Endometrium (tissue), 2 donors: ENCODE measurements around the gene RPL19.
"Not testable (repeated sequence)": the region's sequence is repeated elsewhere in the genome, so short reads cannot be mapped to it uniquely, and the experiment has no call there.

Experiments used
- FAIRE-seq: peaks from 2 replicates; lab custom pipeline; 2012; peaks lifted over from hg19 to GRCh38; lab: Jason Lieb, UNC
- donor health status: control.
- donor health status: control.

RPL19 gene

DNA sequence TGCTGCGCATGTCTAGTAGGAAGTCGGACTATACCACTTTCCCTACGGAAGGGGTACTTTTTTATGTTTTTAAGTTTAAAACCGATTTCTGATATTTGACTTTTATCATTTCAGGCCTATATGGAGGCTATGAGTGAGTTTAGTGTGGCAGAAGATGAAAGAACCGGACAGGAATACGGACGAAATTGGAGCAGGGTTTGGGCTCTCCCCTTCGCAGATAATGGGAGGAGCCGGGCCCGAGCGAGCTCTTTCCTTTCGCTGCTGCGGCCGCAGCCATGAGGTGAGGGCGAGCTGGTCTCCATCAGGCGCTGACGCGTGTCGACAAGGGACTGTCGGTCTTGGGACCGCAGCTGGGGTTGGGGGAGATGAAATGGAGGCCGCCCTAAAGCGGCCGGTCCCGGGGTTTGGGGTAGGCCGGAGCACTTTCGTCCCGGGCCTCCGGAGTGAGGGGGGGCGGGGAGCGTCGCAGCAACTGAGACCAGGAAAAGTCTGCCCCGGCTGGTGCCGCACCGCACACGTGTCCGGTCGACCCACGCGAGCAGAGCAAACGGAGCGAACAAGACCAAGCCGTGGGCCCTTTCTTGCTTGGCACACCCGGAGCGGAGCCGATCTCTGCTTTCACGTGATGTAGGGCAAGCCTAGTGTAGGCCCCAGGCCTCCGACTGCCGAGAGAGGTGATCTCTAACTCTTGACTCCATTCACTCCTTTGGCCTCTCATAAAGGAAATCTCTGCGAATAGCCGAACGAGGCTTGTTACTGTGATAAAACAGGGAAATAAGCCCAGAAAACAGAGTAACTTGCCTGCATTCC lies at the start of gene RPL19:
TSS of gene RPL19 (plus strand) at position 214 of the 810 bp plus-strand sequence. CDS start at position 276, 62 bp downstream.
- no peak for FAIRE-seq

DNA sequence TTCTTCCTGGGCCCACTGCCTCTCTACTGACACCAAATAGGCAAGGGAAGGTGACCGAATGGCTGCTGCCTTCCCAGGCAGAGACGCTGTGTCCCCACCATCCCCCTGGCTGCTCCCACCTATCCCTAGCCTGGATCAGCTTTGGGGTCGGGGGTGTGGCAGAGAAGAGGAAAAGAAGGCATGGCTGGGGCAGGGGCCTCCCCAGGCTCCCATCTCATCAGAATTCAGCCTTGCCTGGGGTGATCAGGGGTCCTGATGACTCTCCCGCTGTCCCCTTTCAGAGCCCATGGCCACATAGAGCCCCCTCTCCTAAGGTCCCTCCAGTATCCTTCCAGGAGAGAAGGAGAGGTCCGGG lies 49.3 kb upstream of the RPL19 start:
- FAIRE-seq: no peak

DNA sequence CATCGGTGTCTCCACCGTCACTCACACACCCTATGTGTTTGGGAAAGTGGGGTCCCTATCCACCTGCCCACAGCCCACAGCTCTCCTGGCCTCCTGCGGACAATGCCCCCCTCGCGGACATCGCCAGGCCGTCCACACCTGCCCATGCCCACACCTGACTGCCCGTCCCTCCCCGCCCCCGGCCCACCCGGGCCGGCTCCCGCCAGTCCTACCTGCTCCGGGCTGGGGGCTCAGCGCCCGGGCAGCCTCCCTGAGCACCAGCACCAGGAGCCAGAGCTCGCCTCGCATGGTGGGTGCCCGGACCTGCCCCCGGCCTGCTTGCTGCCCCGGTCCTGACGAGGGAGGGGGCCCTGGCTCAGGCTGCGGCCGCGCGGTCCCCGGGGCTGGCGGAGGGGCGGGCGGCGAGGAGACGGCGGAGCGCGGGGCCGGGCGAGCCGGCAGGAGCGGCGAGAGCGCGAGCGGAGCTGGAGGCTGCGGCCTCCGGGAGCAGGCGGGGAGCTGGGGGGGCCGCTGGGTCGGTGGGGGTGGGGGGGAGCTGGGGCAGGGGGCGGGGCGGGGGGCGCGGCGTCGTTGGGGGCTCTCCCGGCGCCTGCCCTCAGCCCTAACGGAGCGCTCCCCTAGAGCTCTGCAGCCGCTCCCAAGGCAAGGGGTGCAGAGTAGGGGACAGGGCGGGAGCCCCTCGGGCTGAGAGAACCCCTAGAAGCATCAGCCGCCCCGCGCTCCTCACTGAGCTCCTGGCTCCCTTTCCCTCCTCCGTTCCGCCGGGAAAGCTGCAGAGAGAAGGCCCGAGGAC lies 48.7 kb upstream of the RPL19 start, which contains the start of gene PLXDC1:
TSS of gene PLXDC1 (minus strand) at position 488 of the 793 bp plus-strand sequence. CDS start at position 288, 200 bp downstream.
- FAIRE-seq: no peak

DNA sequence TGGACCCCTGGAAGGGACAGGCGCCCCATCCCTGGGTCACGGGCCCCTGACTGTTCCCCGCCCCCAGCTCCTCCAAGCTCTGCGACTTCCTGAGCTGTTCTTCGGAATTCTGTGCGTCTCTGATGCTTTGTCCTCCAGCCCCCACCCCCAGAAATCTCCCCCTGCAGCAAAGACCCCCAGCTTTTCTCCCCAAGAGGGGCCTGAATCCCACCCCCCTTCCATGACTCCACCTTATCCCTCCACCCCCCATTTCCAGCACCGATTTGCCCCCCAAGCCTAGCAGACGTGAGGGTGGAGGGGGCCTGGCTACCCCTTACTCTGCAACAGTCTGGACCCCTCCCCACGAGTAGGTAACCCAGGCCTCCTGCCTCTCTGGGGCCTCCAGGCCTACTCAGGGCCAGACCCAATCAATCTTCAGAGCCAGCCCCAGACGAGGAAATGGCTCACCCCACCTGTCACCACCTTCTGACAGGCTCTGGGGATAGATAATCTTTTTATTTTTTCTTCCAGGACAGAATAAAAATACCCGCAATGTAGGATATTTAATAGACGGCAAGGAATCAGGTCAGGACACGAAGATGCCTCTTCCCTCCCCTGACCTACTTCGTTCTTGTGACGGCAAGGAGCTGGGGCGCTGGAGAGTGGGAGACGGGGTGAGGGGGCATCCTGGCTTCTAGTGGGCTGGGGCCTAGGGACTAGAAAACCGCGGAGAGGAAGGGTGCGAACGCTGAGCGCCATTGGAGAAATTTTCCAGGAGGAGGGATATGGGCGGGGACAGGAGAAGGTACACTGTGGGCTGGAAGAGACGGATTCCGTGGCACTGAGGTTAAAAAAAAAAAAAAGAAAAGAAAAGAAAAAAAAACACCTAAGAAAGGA lies 47.9 kb upstream of the RPL19 start:
- no peak for FAIRE-seq

DNA sequence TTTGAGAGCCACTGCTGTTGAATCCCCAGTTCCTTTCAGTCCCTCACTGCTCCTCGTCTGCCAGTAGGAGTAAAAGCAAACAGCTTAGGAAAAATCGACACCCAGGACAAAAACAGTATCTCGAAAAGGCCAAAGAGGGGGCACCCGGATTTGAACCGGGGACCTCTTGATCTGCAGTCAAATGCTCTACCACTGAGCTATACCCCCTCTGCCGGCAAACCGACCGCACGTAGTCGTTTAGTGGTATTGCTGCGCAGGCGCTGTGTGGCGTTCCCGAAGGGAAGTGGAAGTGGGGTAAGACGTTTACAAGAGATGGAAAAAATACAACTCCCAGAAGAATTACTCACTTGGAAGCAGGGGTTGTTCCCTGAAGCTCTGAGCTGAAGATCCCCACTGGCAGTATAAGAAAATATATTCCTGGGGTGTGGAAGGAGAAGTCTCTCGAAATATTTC lies 46.5 kb upstream of the RPL19 start:
- FAIRE-seq: no peak

DNA sequence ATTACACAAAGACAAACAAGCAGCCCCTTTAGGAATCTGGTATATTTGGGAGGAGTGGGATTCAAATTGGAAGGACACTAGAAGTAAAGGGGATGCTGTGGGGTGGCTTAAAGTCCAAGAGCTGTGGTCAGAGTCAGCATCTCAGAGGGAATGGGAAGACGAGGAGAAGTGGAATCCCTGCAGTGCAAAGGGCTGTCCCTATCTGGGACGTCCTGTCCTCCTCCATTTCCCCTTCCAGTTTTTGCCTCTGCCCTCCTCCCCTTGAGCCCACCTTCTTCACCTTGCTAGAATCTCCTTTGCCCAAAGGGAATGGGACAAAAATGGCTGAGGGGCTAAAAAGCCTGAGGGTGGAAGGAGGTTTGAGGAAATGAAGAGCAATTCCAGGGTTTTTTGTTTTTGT lies 44.4 kb upstream of the RPL19 start:
- no peak for FAIRE-seq

DNA sequence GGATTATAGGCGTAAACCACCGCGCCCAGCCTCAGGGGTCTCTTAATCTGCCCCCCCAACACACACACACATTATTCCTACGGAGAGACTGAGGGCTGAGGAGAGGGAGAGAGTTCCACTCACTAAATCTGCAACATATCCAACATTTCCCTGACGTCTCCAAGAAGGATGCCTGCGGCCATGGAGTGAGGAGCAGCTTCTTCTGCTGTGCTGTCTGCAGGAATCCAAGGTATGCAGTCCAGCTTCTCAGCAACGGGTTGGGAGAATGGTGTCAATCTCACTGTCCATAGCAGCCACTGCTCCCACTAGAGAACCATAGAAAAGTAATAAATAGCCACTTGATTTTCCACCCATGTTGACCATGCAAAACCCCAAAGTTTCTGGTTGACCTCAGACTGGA lies 43.6 kb upstream of the RPL19 start:
- FAIRE-seq: no peak

DNA sequence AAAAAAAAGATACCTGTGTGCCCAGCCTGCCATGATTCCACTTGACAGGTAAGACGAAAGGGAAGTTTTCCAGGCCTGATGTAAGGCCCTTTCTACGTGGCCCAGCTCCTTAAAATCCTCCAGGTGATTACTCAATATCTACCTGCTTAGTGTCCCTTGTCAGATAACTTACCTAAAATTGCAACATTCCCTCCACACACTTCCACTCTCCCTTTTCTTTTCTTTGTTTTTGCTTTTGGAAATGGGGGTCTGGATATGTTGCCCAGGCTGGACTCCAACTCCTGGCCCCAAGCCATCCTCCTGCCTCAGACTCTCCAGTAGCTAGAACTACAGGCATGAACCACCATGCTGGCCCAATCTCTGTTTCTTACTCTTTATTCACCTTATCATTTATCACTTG lies 41.5 kb upstream of the RPL19 start:
- no peak for FAIRE-seq

DNA sequence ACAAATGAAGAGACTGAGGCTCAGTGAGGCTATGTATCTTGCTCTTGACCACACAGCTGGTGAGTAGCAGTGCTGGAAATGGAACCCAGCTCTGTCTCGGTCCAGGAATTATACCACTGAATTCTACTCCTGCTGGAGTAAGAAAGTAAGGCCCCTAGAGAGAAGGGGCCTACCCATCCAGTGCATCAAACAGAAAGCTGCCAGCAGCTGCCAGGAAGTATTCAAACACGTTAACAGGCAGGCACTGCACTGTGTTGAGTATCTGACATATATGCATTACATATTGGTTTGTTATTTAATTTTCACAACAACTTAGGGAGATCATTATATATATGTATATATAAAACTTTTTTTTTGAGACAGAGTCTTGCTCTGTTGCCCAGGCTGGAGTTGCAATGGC lies 38.1 kb upstream of the RPL19 start:
- FAIRE-seq: no peak

DNA sequence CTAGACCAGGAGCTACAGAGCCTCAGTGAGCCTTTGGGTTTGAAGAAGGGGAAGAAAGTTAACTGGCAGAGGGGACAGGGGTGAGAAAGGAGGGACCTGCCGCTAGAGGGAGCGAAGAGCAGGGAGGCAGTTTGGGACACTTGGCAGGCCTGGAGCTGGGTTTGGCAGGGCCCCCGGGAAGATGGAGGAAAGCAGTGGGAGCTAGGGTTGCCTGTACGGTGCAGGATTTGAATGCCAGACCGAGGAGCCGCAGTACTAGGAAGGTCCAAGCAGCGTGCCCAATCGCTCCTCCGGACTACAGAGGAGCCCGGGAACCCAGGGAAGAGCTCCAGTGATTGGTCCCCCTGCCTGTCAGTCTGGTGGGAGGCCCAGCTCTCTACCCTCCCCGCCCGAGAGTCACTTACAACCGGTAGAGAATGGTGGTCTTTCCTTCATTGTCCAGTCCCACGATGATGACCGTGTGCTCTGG lies 35.4 kb upstream of the RPL19 start:
- no peak for FAIRE-seq

DNA sequence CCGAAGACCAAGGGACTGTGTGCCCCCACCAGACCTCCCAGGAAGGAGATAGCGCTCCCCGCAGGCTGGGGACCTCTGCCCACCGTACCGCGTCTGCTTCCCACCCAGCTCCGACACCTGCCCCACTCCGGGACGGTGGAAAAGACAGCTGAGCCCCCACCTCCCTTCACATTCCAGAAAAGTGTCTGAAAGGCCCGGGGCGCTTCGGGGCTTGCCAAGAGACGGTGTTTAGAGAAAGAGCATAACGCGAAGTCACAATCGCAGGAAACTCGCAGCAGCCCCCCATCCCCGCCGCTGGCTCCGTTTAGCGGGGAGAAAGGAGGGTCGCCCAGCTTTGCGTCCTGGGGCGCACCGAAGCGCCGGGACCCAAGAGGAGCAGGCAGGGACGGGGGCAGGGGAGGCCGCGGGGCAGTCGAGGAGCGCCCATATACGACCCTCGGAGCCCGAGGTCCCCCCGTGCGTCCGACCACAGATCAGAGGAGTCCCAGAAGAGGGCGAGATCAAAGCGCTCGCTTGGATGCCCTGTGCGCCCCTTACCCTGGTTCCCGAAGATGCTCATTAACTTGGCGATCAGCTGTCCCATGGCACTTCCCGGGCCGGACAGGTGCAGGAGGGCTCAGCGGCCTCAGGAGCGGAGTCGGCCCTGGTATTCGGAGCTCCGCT lies 34.8 kb upstream of the RPL19 start:
- no peak for FAIRE-seq

DNA sequence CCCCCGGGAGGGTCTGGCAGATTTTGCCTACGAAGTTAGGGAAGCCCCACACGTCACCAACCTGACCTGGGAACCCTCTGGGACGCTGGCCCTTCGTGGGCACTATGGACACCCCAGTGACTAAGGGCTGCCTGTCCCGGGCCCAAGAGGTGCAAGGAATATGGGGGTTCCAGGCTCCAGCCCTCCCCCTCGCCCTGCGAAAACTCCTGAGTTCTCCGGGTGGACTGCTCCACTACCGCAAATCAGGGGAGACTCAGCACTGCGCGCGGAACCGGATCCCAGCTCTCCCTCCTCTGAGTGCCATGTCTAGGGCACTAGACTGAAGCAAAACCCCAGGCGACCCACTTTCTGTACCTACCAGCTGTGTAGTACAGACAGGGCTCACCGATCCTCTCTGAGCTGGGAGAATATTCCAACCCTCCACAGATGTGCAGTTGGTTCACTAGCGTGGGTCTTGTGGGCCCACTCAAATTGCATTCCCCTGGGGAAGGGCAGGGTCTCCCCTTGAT lies 34.2 kb upstream of the RPL19 start, which contains the start of gene ARL5C:
TSS of gene ARL5C (minus strand) at position 321 of the 509 bp plus-strand sequence. CDS start 401 bp downstream, outside the sequence.
- no peak for FAIRE-seq

DNA sequence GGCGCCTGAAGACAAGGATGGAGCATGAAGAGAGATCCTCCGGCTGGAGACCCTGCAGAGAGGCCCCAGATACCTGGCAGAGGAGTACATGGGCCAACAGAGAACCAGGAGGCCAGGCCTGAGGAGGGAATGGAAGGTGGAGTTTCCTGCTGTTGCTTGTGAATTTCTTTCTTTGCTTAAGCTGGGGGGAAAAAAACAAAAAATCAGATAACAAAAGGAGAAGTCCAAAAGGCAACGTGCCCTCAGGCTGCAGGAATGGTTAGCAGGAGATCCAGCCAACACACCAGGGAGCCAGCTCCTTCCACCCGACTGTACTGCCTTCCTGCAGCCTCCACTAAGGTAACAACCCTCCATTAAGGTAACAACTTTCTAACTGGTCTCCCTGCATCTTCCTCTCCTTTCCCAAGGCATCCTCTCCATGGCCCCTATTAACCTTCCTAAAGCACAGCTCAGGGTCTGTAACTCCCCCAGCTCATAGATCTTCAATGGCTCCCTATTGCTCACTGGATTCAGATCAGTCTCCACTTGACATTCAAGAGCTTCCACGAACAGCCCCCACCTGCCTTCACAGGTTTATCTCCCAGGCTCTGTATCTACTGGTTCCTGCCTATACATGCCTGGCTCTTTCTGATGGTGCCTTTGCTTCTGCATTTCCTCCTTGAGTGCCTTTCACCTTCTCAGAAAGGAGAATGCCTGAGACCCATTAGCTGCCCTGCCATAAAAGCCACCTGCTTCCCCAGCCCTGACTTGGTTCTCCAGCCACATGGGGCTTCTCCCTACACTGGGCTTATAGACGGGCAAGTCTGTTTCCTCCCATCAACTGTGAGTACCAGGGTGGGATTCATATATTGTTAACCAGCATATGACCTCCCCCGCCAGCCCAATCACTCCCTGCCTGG lies 33.4 kb upstream of the RPL19 start:
- no peak for FAIRE-seq

DNA sequence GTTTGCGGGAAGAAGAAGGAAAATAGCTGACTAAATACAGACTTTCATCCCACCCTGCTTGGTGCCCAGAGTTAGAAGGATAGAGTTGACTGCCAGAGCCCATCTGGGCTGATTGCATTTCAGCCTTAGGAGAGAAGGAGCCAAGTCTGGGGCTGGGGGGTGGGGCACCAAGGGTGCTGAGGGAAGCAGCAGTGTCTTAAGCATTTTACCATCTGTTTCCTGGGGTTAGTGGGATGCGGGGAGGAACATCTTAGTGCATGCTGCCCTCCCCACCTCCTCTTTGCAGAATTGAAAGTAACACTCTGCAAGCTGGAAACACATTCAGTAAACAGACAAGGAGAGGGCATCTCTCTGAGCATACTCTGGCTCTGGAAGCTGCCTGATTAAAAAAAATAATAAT lies 32.6 kb upstream of the RPL19 start:
- no peak for FAIRE-seq

DNA sequence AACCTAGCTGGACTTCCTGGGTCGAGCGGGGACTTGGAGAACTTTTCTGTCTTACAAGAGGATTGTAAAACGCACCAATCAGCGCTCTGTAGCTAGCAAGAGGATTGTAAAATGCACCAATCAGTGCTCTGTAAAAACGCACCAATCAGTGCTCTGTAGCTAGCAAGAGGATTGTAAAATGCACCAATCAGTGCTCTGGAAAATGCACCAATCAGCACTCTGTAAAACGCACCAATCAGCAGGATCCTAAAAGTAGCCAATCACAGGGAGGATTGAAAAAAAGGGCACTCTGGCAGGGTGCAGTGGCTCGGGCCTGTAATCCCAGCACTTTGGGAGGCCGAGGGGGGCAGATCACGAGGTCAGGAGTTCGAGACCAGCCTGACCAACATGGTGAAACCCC lies 31.6 kb upstream of the RPL19 start:
- not testable (repeated sequence) for FAIRE-seq

DNA sequence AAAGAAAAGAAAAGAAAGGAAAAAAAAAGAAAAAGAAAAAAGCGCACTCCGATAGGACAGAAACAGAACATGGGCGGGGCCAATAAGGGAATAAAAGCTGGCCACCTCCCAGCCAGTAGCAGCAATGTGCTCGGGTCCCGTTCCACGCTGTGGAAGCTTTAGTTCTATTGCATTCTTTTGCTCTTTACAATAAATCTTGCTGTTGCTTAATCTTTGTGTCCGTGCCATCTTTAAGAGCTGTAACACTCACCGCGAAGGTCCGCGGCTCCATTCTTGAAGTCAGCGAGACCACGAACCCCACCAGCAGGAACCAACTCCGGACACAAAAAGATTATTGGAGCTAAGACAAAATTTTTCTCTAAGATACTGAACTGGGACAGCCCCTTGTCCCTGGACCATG lies 31.0 kb upstream of the RPL19 start:
- FAIRE-seq: no peak

DNA sequence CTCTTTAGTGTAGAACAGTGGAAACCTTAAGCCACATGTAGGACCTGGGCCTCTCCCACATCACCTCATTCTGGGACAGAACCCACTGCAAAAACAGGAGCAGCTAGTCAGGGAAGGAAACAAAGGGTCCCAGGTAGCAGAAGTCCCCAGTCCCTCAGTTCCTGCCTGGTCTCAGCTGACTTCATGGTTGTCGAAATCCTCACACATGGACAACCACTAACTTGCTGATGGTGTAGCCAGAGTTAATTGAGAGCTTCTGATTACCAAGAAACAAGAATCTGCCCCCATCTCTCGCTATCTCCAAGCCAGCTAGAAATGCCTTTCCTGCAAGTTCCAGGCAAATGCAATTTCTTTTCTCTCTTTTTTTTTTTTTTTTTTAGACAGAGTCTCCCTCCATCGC lies 30.6 kb upstream of the RPL19 start:
- no peak for FAIRE-seq

DNA sequence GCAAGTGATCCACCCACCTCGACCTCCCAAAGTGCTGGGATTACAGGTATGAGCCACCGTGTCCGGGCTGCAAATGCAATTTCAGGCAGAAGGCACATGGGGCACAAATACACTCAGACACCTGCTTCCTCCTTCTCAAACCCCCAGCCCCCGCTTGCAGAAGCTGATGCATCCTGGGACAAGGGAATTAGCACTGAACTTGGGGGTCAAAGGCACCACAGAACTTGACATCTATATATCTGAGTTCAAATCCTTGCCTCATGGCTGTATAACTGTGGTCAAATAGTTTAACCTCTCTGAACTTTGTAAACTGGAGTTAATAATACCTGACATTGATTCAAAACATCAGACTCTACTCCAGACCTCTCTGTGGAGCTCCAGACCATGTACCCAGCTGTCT lies 30.0 kb upstream of the RPL19 start:
- no peak for FAIRE-seq

DNA sequence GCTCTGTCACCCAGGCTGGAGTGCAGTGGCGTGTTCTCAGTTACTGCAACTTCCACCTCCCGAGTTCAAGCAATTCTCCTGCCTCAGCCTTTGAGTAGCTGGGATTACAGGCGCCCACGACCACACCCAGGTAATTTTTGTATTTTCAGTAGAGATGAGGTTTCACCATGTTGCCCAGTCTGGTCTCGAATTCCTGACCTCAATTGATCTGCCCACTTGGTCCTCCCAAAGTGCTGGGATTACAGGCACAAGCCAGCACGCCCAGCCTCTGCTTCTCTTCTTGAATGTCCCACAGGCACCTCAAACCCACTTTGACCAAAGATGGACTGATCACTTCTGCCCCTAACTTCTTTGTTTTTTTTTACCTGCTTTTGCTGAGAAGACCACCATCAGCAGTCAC lies 29.5 kb upstream of the RPL19 start:
- FAIRE-seq: no peak

DNA sequence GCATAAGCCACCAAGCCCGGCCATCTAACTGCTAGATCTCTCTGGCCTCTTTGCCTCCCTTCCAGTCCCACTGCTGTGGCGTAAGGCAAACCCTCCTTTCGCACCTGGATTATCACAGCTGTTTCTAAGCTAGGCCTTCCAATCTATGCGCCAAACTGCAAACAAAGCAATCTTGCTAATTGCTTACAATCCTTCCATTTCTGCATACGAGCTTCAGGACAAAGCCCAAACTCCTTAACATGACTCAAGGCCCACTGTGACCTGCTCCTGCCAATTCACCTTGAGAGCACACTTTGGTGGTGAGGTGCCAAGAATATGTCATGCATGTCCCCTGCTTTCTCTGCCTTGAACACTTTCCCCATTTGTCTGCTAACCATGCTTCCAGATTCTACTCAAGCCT lies 28.1 kb upstream of the RPL19 start:
- FAIRE-seq: no peak
